DMS 273 (cell line): ENCODE measurements around the gene FEZF2.
A peak's percentile ranks its signal among the peaks of the same experiment; 100 is the strongest.

Source experiments
- DNase-seq: peaks from one replicate; lab custom pipeline; 2025; ENCODE audit not compliant: unreplicated experiment; lab: John Stamatoyannopoulos, UW

The FEZF2 gene

GRCh38 chr3:62373215-62373614 is at the start of gene FEZF2:
Gene FEZF2 (minus strand): TSS chr3:62373550. CDS start chr3:62372868, 682 bp downstream.
- DNase-seq, result peak; percentile 55

- peak; percentile 2 for DNase-seq
These were observed 47.9 kb upstream of the FEZF2 start for GRCh38 chr3:62421207-62421606.

GRCh38 chr3:62416144-62416543 is 42.8 kb upstream of the FEZF2 start:
- DNase-seq, result peak; percentile 7

- DNase-seq, result peak; percentile 90
These were observed 42.0 kb upstream of the FEZF2 start for GRCh38 chr3:62415312-62415801.

GRCh38 chr3:62414786-62415185 is 41.4 kb upstream of the FEZF2 start:
- peak; percentile 3 for DNase-seq

GRCh38 chr3:62413687-62414086 is 40.3 kb upstream of the FEZF2 start:
- no peak for DNase-seq

GRCh38 chr3:62406945-62407344 is 33.6 kb upstream of the FEZF2 start:
- DNase-seq, result no peak

GRCh38 chr3:62405566-62405965 is 32.2 kb upstream of the FEZF2 start:
- DNase-seq, result no peak

GRCh38 chr3:62405135-62405534 is 31.8 kb upstream of the FEZF2 start:
- no peak for DNase-seq

GRCh38 chr3:62404321-62404720 is 31.0 kb upstream of the FEZF2 start:
- DNase-seq, result no peak

GRCh38 chr3:62403765-62404164 is 30.4 kb upstream of the FEZF2 start:
- DNase-seq, result no peak

- DNase-seq, result no peak
These were observed 19.4 kb upstream of the FEZF2 start for GRCh38 chr3:62392626-62393292.

GRCh38 chr3:62387251-62387650 is 13.9 kb upstream of the FEZF2 start:
- DNase-seq, result no peak

- DNase-seq, result peak; percentile 57
These were observed 6.0 kb upstream of the FEZF2 start for GRCh38 chr3:62379321-62379798.

- DNase-seq, result peak; percentile 41
These were observed 5.6 kb upstream of the FEZF2 start for GRCh38 chr3:62378921-62379320.

GRCh38 chr3:62378311-62378789 is 5.0 kb upstream of the FEZF2 start:
- peak; percentile 66 for DNase-seq

GRCh38 chr3:62376906-62377877 is 3.8 kb upstream of the FEZF2 start:
- DNase-seq, result no peak

- no peak for DNase-seq
These were observed 3.0 kb upstream of the FEZF2 start for GRCh38 chr3:62376454-62376720.

GRCh38 chr3:62375655-62376453 is 2.5 kb upstream of the FEZF2 start:
- DNase-seq, result no peak

- DNase-seq, result no peak
These were observed 1.2 kb upstream of the FEZF2 start for GRCh38 chr3:62374341-62375218.
